ENCODE results near the gene DDX10. TPM values are rescaled to one million over a fixed set of nuclear protein-coding genes. Genes with fewer than 3 reads are reported as not detected.

The DDX10 gene
- total and polyA plus RNA-seq, 2 of the 8 experiments (the other 6 are each of a cell fraction or from before 2014, with no cell fraction given), result 49.2 to 52.2 TPM

DNA sequence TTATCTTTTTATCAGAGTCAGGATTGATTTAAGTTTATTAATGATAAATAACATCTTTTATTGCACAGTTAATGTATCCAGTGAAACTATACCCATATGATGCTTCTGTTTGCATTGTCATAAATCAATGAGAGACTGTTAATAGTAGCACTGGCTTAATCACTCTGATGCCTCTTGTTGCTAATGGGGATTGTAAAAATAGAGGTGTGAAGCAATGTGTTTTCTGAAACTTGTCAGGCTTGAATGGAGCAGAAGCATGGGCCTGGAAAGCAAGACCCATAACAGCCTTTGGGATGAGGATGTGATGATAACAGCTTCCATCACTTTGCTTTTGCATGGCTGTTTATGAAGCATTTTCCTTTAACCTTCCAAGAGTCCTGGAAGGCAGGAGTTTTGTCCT, 319.7 kb downstream of the DDX10 start:
- Histone ChIP-seq H3K18ac (ENCODE audit: extremely low read depth, low read length) (no peak overlapping the region), H2AK5ac (ENCODE audit: low read depth, low read length) (no peak overlapping the region), H3K56ac (replicated peaks; ENCODE audit: insufficient read length, low read depth, low read length) (no peak overlapping the region), H3K4me1 (replicated peaks in 1 of 4; ENCODE audit: control insufficient read depth in 3 of 4, insufficient read depth in 4 of 4, low read length in 3 of 4) (peaks cover 0 to 3% (median 3%) of the 10 kb centered on the region in 4 experiments; a peak in 2 of 7 replicates), H2AFZ (ENCODE audit: low read length) (no peak overlapping the region), H3K4me2 (ENCODE audit: insufficient read depth in 1 of 2, low read depth in 2 of 2, low read length in 2 of 2) (no peak overlapping the region), H3K9ac (replicated peaks in 1 of 4; ENCODE audit: extremely low read depth in 1 of 4, low read depth in 3 of 4, low read length in 3 of 4) (no peak overlapping the region), H3K36me3 (ENCODE audit: control insufficient read depth in 2 of 4, insufficient read depth in 4 of 4, low read length in 3 of 4) (no peaks in the 10 kb centered on the region), H2BK120ac (replicated peaks; ENCODE audit: low read depth, low read length) (no peak overlapping the region), H3K27ac (ENCODE audit: low read depth, low read length) (no peak overlapping the region), H3K79me1 (ENCODE audit: low read depth, low read length) (no peaks in the 10 kb centered on the region), H3K23ac (ENCODE audit: insufficient read length) (no peak overlapping the region), H4K5ac (ENCODE audit: insufficient read length, low read depth, low read length) (no peak overlapping the region), H2BK5ac (ENCODE audit: low read depth, low read length) (no peak overlapping the region), H2BK15ac (ENCODE audit: low read length) (no peak overlapping the region), H3K27me3 (replicated peaks in 1 of 4; ENCODE audit: control insufficient read depth in 3 of 4, extremely low read depth in 1 of 4, insufficient read depth in 3 of 4, low read length in 3 of 4) (no peaks in the 10 kb centered on the region), H3K4ac (replicated peaks; ENCODE audit: insufficient read length, low read depth, low read length) (no peak overlapping the region), H3K23me2 (ENCODE audit: low read depth, low read length) (no peaks in the 10 kb centered on the region), H2BK12ac (ENCODE audit: low read depth, low read length) (no peak overlapping the region), H2BK20ac (ENCODE audit: low read length) (no peak overlapping the region), H3K14ac (ENCODE audit: insufficient read length) (no peak overlapping the region), H4K20me1 (replicated peaks in 1 of 2; ENCODE audit: control insufficient read depth in 1 of 2, insufficient read depth in 2 of 2, low read length in 2 of 2) (no peaks in the 10 kb centered on the region), H3K4me3 (ENCODE audit: extremely low read depth in 1 of 4, insufficient read depth in 2 of 4, low read depth in 3 of 4, low read length in 4 of 4) (no peak overlapping the region), H3K9me3 (ENCODE audit: insufficient read depth in 2 of 2, low read depth in 1 of 2, low read length in 1 of 2) (no peaks in the 10 kb centered on the region), H4K8ac (ENCODE audit: extremely low read depth, insufficient read depth, low read length) (no peak overlapping the region), H3K79me2 (ENCODE audit: control insufficient read depth in 1 of 2, insufficient read depth in 2 of 2, low read length in 2 of 2) (no peaks in the 10 kb centered on the region), H4K91ac (replicated peaks; ENCODE audit: insufficient read length, low read length) (no peak overlapping the region)
- no peak for TF ChIP-seq BACH1 (IDR thresholded peaks at IDR 0.05; ENCODE audit: low read length)
- ChIA-PET CTCF (ENCODE audit: partially characterized antibody) (interaction anchor here (1.3 kb wide), 1 partner anchor 56 kb away, joined by 3 read pairs; no protein-coding TSS in a partner anchor), POLR2A (ENCODE audit: partially characterized antibody) (no interaction called here)
- FAIRE-seq (no peak), DNase-seq (ENCODE audit: low read depth in 1 of 2, low spot score in 2 of 2) (no peak)

Measured in H1 (cell line).